Astrocyte (in vitro differentiated cells and primary cell): ENCODE data around the gene ZNF367. TPM values are rescaled to one million over a fixed set of nuclear protein-coding genes. Genes with fewer than 3 reads are reported as not detected.

Experiments used
- DNase-seq: peaks from one replicate; pipeline ENCODE4 v3.0.0-alpha.2; 2010; ENCODE audit warnings: low read depth
- FAIRE-seq: peaks from 2 replicates; lab custom pipeline; 2011; peaks lifted over from hg19 to GRCh38; lab: Jason Lieb, UNC
- H2AFZ ChIP-seq: 2 replicates; pipeline ENCODE4 v1.6.0; 2012; ENCODE audit warnings: low read depth, low read length, inconsistent platforms
- H3K27ac ChIP-seq: 2 replicates; pipeline ENCODE4 v1.5.1; 2011; ENCODE audit warnings: low read depth, low read length, inconsistent platforms
- H3K27me3 ChIP-seq: 2 replicates; pipeline ENCODE4 v1.6.0; 2011; ENCODE audit warnings: low read length, inconsistent platforms; ENCODE audit not compliant: insufficient read depth
- H3K36me3 ChIP-seq: 2 replicates; pipeline ENCODE4 v1.5.1; 2011; ENCODE audit warnings: low read length, inconsistent platforms; ENCODE audit not compliant: insufficient read depth
- H3K4me1 ChIP-seq: 2 replicates; pipeline ENCODE4 v1.5.1; 2011; ENCODE audit warnings: low read length, inconsistent platforms; ENCODE audit not compliant: insufficient read depth
- H3K4me2 ChIP-seq: 2 replicates; pipeline ENCODE4 v1.6.0; 2012; ENCODE audit warnings: low read length, inconsistent platforms
- H3K4me3 ChIP-seq: 2 replicates; pipeline ENCODE4 v1.5.1; 2011; ENCODE audit warnings: low read depth, mild to moderate bottlenecking, low read length, inconsistent platforms; ENCODE audit not compliant: insufficient read depth
- H3K79me2 ChIP-seq: 2 replicates; pipeline ENCODE4 v1.6.0; 2012; ENCODE audit warnings: mild to moderate bottlenecking, low read length, inconsistent platforms; ENCODE audit not compliant: insufficient read depth
- H3K9ac ChIP-seq: 2 replicates; pipeline ENCODE4 v1.6.0; 2012; ENCODE audit warnings: mild to moderate bottlenecking, low read length, inconsistent platforms
- H3K9me3 ChIP-seq: 2 replicates; pipeline ENCODE4 v1.5.1; 2012; ENCODE audit warnings: low read depth, mild to moderate bottlenecking, low read length, inconsistent platforms; ENCODE audit not compliant: insufficient read depth
- H4K20me1 ChIP-seq: 2 replicates; pipeline ENCODE4 v1.6.0; 2012; ENCODE audit warnings: low read length, inconsistent platforms; ENCODE audit not compliant: insufficient read depth
- H3K27ac Mint-ChIP-seq: one replicate; pipeline ENCODE4 v1.8.0; 2021; ENCODE audit warnings: mild to moderate bottlenecking, mixed read lengths; ENCODE audit not compliant: unreplicated experiment
- H3K27me3 Mint-ChIP-seq: one replicate; pipeline ENCODE4 v1.8.0; 2021; ENCODE audit warnings: low read depth, mixed read lengths; ENCODE audit not compliant: unreplicated experiment
- H3K36me3 Mint-ChIP-seq: one replicate; pipeline ENCODE4 v1.8.0; 2021; ENCODE audit warnings: low read depth, mixed read lengths; ENCODE audit not compliant: unreplicated experiment
- H3K4me1 Mint-ChIP-seq: one replicate; pipeline ENCODE4 v1.8.0; 2021; ENCODE audit warnings: low read depth, mixed read lengths; ENCODE audit not compliant: unreplicated experiment
- H3K4me3 Mint-ChIP-seq: one replicate; pipeline ENCODE4 v1.8.0; 2021; ENCODE audit warnings: mild to moderate bottlenecking, moderate library complexity, mixed read lengths; ENCODE audit not compliant: unreplicated experiment
- H3K9me3 Mint-ChIP-seq: one replicate; pipeline ENCODE4 v1.8.0; 2021; ENCODE audit warnings: mild to moderate bottlenecking, mixed read lengths; ENCODE audit not compliant: unreplicated experiment
- CTCF ChIP-seq: IDR thresholded peaks from 2 replicates; pipeline ENCODE4 v1.5.1; 2011; ENCODE audit warnings: low read depth, mild to moderate bottlenecking, inconsistent platforms, low read length, moderate library complexity; ENCODE audit not compliant: insufficient read depth
- EZH2 ChIP-seq: IDR thresholded peaks from 2 replicates; pipeline ENCODE4 v1.6.1; 2012; ENCODE audit warnings: mild to moderate bottlenecking, low read length, inconsistent platforms; ENCODE audit not compliant: insufficient read depth
- total RNA-seq: library from RNA; stranded (reverse); gene quantifications from 2 replicates; pipeline ENCODE4 v1.2.1, GENCODE V29; 2021

Gene ZNF367
- total RNA-seq, 1 donor from 2014 or later: 0.89 TPM

DNA sequence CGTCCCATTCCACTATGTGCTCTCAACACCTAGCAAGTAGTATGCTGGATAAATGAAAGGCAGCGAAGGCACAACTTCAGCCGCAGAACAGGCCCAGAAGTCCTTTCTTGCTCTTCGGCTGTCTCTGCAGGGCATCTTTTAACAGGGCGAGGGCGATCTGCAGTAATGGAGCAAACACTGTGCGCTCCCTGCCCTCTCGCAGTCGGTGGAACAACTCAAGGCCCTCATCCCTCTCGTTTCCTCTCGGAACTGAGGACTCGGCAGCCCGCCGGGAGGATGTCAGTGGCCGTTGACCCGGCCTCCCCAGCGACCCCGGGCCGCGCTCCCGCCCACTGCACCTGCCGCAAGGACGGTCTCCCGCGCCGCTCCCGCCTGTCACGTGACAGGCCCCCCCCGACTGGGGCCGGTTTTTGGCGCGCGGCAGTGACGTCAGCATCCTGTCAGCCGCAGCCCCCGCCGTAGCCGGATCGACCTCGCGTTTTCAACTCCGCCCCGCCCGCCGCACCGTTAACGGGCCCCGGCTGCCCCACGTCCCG, 1.1 kb downstream of the ZNF367 start:
- DNase-seq (peak; percentile 47), FAIRE-seq (no peak)
- TF ChIP-seq EZH2: no peak
- TF ChIP-seq CTCF: no peak
- Mint-ChIP-seq H3K27me3 (no peaks in the 10 kb centered on the region), H3K4me3 (peak overlapping the region; percentile 90), H3K36me3 (no peaks in the 10 kb centered on the region), H3K9me3 (no peaks in the 10 kb centered on the region), H3K27ac (peak overlapping the region; percentile 15), H3K4me1 (peaks cover 19% of the 10 kb centered on the region)
- no peaks in the 10 kb centered on the region for H3K27me3 ChIP-seq
- H3K4me2 ChIP-seq: peak overlapping the region; percentile 90
- H2AFZ ChIP-seq: peak overlapping the region; percentile 91
- H3K9me3 ChIP-seq: no peaks in the 10 kb centered on the region
- H4K20me1 ChIP-seq: peaks cover 3% of the 10 kb centered on the region
- peak overlapping the region; percentile 82 for H3K4me3 ChIP-seq
- H3K79me2 ChIP-seq: peaks cover 40% of the 10 kb centered on the region
- H3K27ac ChIP-seq: peak overlapping the region; percentile 58
- peak overlapping the region; percentile 81 for H3K9ac ChIP-seq
- peaks cover 25% of the 10 kb centered on the region for H3K4me1 ChIP-seq
- no peaks in the 10 kb centered on the region for H3K36me3 ChIP-seq

- no peaks in the 10 kb centered on the region for H3K27me3 Mint-ChIP-seq
- TF ChIP-seq CTCF: no peak
- no peak for TF ChIP-seq EZH2
- Histone ChIP-seq H3K27me3 (no peaks in the 10 kb centered on the region), H4K20me1 (peaks cover 3% of the 10 kb centered on the region), H3K4me2 (no peak overlapping the region), H3K9me3 (no peaks in the 10 kb centered on the region), H3K9ac (no peak overlapping the region), H2AFZ (peak overlapping the region; percentile 55), H3K79me2 (peaks cover 57% of the 10 kb centered on the region), H3K4me3 (no peak overlapping the region), H3K4me1 (peaks cover 6% of the 10 kb centered on the region), H3K27ac (no peak overlapping the region), H3K36me3 (no peaks in the 10 kb centered on the region)
- no peak for FAIRE-seq
- H3K36me3 Mint-ChIP-seq: no peaks in the 10 kb centered on the region
- H3K27ac Mint-ChIP-seq: no peak overlapping the region
- DNase-seq: no peak
- H3K4me3 Mint-ChIP-seq: no peak overlapping the region
- H3K9me3 Mint-ChIP-seq: no peaks in the 10 kb centered on the region
- no peaks in the 10 kb centered on the region for H3K4me1 Mint-ChIP-seq
These were observed 4.6 kb downstream of the ZNF367 start for GRCh38 chr9:96413302-96414221.
